ENCODE results near the gene KCNAB2.
"Not testable (repeated sequence)": the region's sequence is repeated elsewhere in the genome, so short reads cannot be mapped to it uniquely, and the experiment has no call there.

Gene KCNAB2

DNA sequence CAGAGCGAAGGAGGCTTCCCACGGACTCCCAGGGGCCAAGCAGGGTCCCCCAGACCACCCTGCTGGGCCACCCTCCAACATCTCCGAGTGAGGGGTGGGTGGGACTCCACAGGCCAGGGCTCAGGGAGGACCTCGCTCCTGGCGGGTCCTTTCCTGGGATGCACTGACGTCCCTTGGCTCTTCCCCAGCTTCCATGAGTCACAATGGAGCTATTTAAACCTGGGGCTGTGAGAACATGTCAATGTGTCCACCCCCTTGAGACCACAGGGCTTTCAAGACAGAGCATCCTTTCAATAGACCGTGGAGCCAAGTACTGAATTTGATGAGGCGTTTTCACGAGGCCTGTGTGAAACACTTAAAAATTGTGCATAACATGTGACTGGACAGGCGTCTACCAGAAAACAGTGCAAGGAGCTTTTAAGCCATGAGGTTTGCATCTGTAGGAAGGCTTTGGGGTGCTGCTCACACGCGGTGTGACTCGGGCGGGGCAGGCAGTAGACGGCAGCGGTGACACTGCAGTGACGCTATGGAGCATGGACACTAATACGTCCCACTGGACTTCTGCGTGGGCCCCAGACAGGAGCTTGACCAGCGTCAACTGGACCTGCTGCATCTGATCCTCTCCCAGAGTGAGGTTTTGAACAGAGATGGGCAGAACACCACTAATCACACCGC lies 29.4 kb upstream of the KCNAB2 start:
- Mint-ChIP-seq H3K27me3 (no peaks in the 10 kb centered on the region), H3K4me3 (no peak overlapping the region), H3K36me3 (peaks cover 5% of the 10 kb centered on the region), H3K4me1 (peaks cover 11% of the 10 kb centered on the region), H3K27ac (no peak overlapping the region), H3K9me3 (peaks cover under 1% of the 10 kb centered on the region)
- ATAC-seq (ENCODE audit: low read depth) (no peak), DNase-seq (ENCODE audit: low spot score in 2 of 2) (no peak)

DNA sequence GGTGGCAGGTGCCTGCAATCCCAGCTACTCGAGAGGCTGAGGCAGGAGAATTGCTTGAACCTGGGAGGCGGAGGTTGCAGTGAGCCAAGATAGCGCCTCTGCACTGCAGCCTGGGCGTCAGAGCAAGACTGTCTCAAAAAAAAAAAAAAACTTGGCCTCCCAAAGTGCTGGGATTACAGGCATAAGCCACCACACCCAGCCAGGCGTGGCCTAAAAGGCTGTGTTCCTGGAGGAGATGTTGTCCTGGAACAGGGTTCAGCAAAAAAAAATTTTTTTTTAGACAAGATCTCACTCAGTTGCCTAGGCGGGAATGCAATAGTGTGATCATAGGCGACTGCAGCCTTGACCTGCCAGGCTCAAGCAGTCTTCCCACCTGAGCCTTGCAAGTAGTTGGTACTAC lies 28.0 kb upstream of the KCNAB2 start:
- not testable (repeated sequence) for H3K36me3 Mint-ChIP-seq; H3K4me3 Mint-ChIP-seq; H3K27me3 Mint-ChIP-seq; DNase-seq (ENCODE audit: low spot score in 2 of 2); H3K27ac Mint-ChIP-seq; ATAC-seq (ENCODE audit: low read depth); H3K4me1 Mint-ChIP-seq; H3K9me3 Mint-ChIP-seq

DNA sequence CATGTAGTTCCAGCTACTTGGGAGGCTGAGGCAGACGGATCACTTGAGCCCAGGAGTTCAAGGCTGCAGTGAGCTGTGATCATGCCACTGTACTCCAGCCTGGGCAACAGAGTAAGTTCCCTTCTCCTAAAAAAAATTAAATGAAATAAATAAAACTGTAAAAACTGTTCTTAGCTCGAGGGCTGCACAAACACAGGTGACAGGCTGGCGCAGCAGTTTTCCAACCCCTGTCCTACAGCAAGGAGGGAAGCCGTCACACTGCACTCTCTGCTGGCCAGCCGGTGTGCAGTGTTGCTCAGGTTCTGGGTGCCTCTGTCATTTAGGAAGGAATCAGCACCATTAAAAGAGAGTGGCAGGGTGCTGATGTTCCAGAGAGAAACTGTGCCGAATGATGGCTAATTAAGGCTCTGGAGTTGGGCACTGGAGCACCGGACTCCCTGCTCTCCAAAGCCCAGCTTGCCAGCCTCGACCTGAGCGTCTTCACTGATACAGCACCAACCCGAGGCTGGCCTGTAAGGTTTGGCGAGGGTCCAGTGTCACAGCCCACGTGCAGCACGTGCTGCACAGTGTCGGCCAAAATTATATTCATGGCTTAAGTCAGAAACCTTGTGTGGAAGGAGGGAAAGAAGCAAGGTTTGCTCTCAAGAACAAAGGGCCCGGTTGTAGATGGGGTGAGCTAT lies 26.4 kb upstream of the KCNAB2 start:
- no peaks in the 10 kb centered on the region for H3K27me3 Mint-ChIP-seq
- no peak overlapping the region for H3K27ac Mint-ChIP-seq
- no peak overlapping the region for H3K4me3 Mint-ChIP-seq
- ATAC-seq (ENCODE audit: low read depth) (no peak), DNase-seq (ENCODE audit: low spot score in 2 of 2) (no peak)
- no peaks in the 10 kb centered on the region for H3K36me3 Mint-ChIP-seq
- peaks cover 7% of the 10 kb centered on the region for H3K9me3 Mint-ChIP-seq
- no peaks in the 10 kb centered on the region for H3K4me1 Mint-ChIP-seq

DNA sequence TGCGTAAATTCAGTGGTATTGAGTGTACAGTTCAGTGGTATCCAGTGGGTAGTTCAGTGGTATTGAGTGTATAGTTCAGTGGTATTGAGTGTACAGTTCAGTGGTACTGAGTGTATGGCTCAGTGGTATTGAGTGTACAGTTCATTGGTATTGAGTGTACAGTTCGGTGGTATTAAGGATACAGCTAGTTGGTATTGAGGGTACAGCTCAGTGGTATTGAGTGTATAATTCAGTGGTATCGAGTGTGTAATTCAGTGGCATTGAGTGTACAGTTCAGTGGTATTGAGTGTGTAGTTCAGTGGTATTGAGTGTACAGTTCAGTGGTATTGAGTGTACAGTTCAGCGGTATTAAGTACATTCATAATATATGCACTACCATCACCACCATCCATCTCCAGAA lies 23.5 kb upstream of the KCNAB2 start:
- Mint-ChIP-seq H3K4me1 (peaks cover 14% of the 10 kb centered on the region), H3K36me3 (no peaks in the 10 kb centered on the region), H3K27me3 (no peaks in the 10 kb centered on the region), H3K27ac (no peak overlapping the region), H3K9me3 (peaks cover 7% of the 10 kb centered on the region), H3K4me3 (no peak overlapping the region)
- ATAC-seq (ENCODE audit: low read depth) (no peak), DNase-seq (ENCODE audit: low spot score in 2 of 2) (no peak)

DNA sequence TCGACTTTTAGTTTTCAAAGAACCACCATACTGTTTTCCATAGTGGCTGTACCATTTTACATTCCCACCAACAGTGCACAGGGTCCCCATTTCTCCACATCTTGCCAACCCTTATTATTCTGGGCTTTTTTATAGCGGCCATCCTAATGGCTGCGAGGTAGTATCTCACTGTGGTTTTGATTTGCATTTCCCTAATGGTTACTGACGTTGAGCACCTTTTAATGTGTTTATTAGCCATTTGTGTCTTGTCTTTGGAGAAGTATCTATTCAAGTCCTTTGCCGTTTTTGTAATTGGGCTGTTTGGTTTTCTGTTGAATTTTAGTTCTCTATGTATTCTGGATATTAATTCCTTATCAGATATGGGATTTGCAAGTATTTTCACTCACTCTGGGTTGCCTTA lies 22.3 kb upstream of the KCNAB2 start:
- peaks cover 7% of the 10 kb centered on the region for H3K9me3 Mint-ChIP-seq
- H3K4me1 Mint-ChIP-seq, result peaks cover 23% of the 10 kb centered on the region
- H3K27ac Mint-ChIP-seq, result no peak overlapping the region
- no peak overlapping the region for H3K4me3 Mint-ChIP-seq
- ATAC-seq (ENCODE audit: low read depth) (no peak), DNase-seq (ENCODE audit: low spot score in 2 of 2) (no peak)
- H3K36me3 Mint-ChIP-seq, result no peaks in the 10 kb centered on the region
- H3K27me3 Mint-ChIP-seq, result no peaks in the 10 kb centered on the region

DNA sequence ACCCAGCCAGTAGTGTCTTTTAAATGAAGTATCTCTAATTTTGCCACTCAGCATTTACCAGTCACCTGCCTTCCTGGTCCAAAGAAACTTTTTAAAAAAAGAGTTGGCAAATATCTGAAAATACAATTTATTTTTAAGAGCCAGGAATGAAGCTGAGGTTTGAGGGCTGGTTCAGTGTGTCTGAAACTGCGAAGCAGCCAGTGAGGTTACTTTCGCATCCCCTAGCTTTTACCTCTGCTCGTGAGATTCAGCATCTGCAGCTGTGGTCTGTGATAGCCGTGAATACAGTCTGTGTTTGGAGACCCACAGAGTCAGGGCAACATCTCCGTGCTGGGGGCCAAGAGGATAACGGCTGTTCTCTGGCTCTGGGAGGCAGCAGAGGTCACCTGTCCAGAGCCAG lies 21.3 kb upstream of the KCNAB2 start:
- Mint-ChIP-seq H3K9me3 (peaks cover 7% of the 10 kb centered on the region), H3K4me3 (peak overlapping the region; percentile 11), H3K27me3 (no peaks in the 10 kb centered on the region), H3K36me3 (no peaks in the 10 kb centered on the region), H3K27ac (peak overlapping the region; percentile 20), H3K4me1 (peaks cover 26% of the 10 kb centered on the region)
- DNase-seq (ENCODE audit: low spot score in 2 of 2) (no peak), ATAC-seq (ENCODE audit: low read depth) (no peak)

DNA sequence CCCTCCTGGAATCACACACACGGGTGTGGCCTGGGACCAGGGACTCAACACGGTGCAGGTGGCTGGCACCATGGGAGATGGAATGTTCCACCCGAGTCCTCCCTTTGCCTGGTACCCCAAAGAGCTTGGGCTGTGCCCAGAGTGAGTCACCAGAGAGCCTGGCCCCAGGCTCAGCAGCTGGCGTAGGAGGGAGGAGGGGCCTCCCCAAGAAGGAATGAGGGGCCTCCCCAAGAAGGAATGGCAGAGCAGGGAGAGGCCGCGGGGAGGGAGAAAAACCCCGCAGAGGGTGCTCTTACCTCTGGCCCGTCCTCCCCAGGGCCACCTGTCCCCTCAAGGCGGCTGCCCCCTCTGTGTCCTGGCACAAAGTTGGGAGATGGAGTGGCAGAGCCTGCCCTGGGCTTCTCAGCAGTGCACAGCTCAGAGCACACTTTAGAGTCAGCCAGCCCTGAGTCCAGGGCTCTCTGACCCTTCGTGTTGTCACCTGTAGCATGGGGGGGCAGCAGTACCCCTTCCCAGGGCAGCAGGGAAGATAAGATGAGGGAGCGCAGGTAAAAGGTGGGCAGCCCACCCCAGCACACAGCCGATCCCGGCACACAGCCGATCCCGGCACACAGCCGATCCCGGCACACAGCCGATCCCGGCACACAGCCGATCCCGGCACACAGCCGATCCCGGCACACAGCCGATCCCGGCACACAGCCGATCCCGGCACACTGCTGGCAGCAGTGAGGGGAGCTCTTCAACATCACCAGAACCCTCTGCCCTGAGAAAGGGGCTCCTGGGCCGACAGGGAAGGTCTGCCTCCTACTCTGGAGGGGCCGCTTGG lies 20.2 kb upstream of the KCNAB2 start:
- Mint-ChIP-seq H3K9me3 (peaks cover 7% of the 10 kb centered on the region), H3K4me1 (peaks cover 31% of the 10 kb centered on the region), H3K4me3 (peak overlapping the region; percentile 94), H3K27ac (peak overlapping the region; percentile 98), H3K27me3 (no peaks in the 10 kb centered on the region), H3K36me3 (peaks cover 2% of the 10 kb centered on the region)
- ATAC-seq (ENCODE audit: low read depth), result no peak
- DNase-seq (ENCODE audit: low spot score in 2 of 2), result no peak

DNA sequence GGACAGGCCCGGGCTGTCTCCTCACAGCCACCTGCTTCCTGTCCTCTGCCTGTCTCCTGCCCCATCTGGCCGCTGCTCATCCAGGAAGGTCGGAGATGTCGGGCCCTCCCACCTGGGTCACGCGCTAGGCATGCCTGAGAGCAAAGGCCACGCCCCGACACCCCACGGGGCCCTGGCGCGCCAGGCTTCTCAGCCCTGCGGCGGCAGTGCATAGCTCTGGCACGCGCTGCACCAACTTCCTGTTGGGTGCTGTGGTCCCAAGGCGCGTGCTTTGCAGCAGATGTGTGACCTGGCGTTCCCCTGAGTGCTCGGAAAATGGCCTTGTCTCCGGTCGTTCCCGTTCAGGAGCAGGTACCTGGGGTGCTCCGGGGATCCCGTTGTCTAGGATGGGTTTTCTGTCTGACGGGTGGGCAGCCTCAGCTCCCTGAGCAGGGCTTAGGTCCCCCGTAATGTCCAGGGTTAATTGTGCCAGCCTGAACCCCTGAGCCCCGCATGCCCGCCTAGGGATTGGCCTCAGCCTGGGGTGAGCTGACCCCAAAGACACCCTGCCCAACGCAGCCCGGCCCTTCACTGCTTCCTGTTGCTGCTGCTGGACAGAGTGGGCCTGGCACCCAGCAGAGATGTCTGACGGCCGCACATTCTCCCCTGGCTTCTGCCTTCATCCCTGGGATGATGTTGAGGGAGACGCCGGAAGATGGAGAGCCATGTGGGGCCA lies 19.4 kb upstream of the KCNAB2 start:
- DNase-seq (ENCODE audit: low spot score in 2 of 2) (peak; percentile 87 to 92), ATAC-seq (ENCODE audit: low read depth) (peak; percentile 85)
- Mint-ChIP-seq H3K9me3 (peaks cover 7% of the 10 kb centered on the region), H3K27ac (peak overlapping the region; percentile 98), H3K4me3 (peak overlapping the region; percentile 94), H3K4me1 (peaks cover 39% of the 10 kb centered on the region), H3K36me3 (peaks cover 4% of the 10 kb centered on the region), H3K27me3 (no peaks in the 10 kb centered on the region)

DNA sequence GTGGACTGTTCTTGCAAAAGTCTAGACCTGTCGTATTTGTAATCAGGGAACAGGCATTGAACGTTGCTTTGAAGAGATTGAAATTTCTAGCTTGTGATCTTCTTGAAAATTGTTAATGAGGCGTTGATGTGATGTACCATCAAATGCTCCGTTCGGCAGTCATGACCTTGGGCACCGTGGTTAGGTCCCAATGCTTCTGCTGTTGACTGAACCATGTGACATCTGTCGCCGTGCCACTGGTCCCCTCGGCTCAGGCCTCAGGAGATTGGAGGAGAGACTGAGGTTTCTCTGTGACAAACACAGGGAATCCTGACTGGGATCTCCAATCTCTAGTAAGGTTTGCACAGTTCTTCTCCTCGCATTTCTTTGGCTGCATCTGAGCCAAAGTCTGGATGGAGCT lies 18.1 kb upstream of the KCNAB2 start:
- peak overlapping the region; percentile 94 for H3K4me3 Mint-ChIP-seq
- H3K36me3 Mint-ChIP-seq, result peaks cover 6% of the 10 kb centered on the region
- peak overlapping the region; percentile 98 for H3K27ac Mint-ChIP-seq
- H3K9me3 Mint-ChIP-seq, result no peaks in the 10 kb centered on the region
- peaks cover 42% of the 10 kb centered on the region for H3K4me1 Mint-ChIP-seq
- no peak for ATAC-seq (ENCODE audit: low read depth)
- H3K27me3 Mint-ChIP-seq, result no peaks in the 10 kb centered on the region
- no peak for DNase-seq (ENCODE audit: low spot score in 2 of 2)

DNA sequence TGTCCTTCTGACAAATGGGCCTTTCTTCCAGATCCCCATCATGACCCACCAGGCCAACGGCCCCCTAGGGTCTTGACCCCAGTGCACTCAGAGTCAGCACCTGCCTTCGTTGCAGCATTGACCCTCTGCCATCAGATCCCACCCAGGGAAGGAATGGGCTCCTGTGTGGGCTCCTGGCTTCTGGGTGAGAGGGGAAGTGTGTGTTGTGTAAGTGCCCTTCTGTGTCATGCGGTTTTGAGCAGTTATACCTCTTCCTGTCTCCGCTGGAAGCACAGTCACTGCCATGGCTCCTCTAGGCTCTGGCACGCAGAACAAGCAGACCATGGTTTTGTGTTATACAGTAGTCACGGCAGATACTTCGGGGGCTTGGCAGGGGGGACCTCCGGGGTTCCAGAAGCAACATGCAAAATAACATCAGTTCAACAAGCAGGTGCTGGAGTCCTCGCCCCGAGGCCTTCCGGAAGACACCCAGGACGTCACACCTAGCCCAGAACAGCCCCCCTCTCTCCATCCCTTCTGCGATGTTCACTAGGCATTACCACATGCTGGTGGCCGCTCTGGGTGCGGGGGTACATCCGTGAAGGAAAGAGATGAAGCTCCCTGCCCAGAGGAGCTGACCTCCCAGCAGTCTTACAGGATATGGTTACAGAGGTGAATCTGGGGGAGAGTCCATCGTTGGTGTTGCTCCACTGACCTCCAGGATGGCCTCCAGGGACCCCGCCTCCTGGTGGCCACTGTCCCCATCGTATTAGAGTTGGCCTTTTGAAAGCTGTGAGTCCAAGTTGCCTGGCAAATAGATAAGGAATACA lies 17.4 kb upstream of the KCNAB2 start:
- peaks cover 6% of the 10 kb centered on the region for H3K36me3 Mint-ChIP-seq
- H3K27ac Mint-ChIP-seq, result peak overlapping the region; percentile 98
- no peaks in the 10 kb centered on the region for H3K27me3 Mint-ChIP-seq
- peak overlapping the region; percentile 94 for H3K4me3 Mint-ChIP-seq
- H3K4me1 Mint-ChIP-seq, result peaks cover 49% of the 10 kb centered on the region
- no peaks in the 10 kb centered on the region for H3K9me3 Mint-ChIP-seq
- peak; percentile 51 to 54 for DNase-seq (ENCODE audit: low spot score in 2 of 2)
- ATAC-seq (ENCODE audit: low read depth), result peak; percentile 42

DNA sequence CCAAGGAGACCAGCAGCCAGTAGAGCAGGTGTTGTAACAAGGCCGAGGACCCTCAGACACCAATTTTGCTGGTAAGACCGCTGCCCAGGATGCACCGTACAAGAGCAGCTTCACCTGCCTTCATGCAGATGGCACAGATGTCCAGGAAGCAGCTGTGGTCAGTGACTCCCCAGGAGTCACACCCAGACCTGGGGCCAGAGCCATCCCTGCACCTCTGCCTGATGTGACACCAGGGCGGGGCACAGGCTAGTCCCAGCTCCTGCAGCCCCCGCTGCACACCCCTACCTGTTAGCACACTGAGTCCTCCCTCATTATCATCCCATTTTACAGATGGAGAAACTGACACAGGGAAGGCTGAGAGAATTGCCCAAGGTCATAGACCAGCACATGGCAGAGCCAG lies 16.3 kb upstream of the KCNAB2 start:
- H3K36me3 Mint-ChIP-seq, result peaks cover 6% of the 10 kb centered on the region
- H3K9me3 Mint-ChIP-seq, result no peaks in the 10 kb centered on the region
- DNase-seq (ENCODE audit: low spot score in 2 of 2), result no peak
- no peak overlapping the region for H3K27ac Mint-ChIP-seq
- peaks cover 50% of the 10 kb centered on the region for H3K4me1 Mint-ChIP-seq
- ATAC-seq (ENCODE audit: low read depth), result no peak
- H3K4me3 Mint-ChIP-seq, result no peak overlapping the region
- no peaks in the 10 kb centered on the region for H3K27me3 Mint-ChIP-seq

DNA sequence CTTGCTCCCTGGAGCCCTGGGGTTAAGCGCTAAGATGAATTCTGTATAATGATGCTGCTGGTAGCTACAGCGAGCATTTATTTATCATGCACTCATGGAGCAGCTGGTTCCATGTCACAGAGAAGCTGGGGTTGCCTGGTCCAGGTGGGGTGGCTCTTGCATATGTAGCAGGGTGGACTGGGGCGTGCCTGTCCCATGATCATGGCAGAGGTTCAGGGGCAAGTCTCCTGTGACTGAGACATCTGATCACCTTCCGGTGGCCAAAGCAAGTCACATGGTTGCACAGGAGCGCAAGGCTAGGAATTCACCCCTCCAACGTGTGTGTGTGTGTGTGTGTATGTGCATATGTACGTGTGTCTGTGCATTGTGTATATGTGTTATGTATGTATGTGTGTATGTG lies 15.6 kb upstream of the KCNAB2 start:
- Mint-ChIP-seq H3K9me3 (no peaks in the 10 kb centered on the region), H3K27ac (peak overlapping the region; percentile 40), H3K27me3 (no peaks in the 10 kb centered on the region), H3K36me3 (peaks cover 11% of the 10 kb centered on the region), H3K4me1 (peaks cover 51% of the 10 kb centered on the region), H3K4me3 (peak overlapping the region; percentile 31)
- ATAC-seq (ENCODE audit: low read depth) (no peak), DNase-seq (ENCODE audit: low spot score in 2 of 2) (no peak)

DNA sequence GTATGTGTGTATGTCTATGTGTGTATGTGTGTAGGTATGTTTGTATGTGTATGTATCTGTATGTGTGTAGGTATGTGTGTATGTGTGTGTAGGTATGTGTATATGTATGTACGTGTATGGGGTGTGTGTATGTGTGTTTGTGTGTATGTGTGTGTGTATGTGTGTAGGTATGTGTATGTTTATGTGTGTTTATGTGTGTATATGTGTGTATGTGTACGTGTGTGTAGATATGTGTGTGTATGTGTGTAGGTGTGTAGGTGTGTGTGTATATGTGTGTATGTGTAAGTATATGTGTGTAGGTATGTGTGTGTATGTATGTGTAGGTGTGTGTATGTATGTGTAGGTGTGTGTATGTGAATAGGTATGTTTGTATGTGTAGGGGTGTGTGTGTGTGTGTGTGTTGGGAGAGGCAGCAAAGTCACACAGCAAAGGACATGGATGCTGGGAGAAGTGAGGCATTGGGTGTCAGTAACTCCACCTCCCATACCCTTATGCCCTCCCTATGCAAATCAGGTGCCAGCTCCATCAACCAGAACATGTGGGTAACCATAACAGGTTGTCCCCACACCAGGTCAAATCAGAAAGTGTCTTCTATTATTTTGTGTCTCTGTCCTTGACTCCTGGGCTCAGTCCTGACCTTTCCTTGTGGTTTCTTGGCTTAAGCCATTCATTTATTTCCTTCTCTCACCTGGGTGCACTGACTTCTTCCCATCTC lies 15.0 kb upstream of the KCNAB2 start:
- H3K27me3 Mint-ChIP-seq, result no peaks in the 10 kb centered on the region
- no peaks in the 10 kb centered on the region for H3K9me3 Mint-ChIP-seq
- H3K4me1 Mint-ChIP-seq, result peaks cover 52% of the 10 kb centered on the region
- H3K4me3 Mint-ChIP-seq, result peak overlapping the region; percentile 31
- H3K36me3 Mint-ChIP-seq, result peaks cover 15% of the 10 kb centered on the region
- DNase-seq (ENCODE audit: low spot score in 2 of 2), result no peak
- ATAC-seq (ENCODE audit: low read depth), result no peak
- peak overlapping the region; percentile 40 for H3K27ac Mint-ChIP-seq
